Measurements from ENCODE around the gene NEK1.
A peak's percentile ranks its signal among the peaks of the same experiment; 100 is the strongest.
"Not testable (repeated sequence)": the region's sequence is repeated elsewhere in the genome, so short reads cannot be mapped to it uniquely, and the experiment has no call there.

The NEK1 gene

DNA sequence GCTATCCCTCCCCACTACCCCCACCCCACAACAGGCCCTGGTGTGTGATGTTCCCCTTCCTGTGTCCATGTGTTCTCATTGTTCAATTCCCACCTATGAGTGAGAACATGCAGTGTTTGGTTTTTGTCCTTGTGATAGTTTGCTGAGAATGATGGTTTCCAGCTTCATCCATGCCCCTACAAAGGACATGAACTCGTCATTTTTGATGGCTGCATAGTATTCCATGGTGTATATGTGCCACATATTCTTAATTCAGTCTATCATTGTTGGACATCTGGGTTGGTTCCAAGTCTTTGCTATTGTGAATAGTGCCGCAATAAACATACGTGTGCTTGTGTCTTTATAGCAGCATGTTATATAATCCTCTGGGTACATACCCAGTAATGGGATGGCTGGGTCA, 118.1 kb downstream of the NEK1 start:
- not testable (repeated sequence) for DNase-seq (ENCODE audit: low read depth)

DNA sequence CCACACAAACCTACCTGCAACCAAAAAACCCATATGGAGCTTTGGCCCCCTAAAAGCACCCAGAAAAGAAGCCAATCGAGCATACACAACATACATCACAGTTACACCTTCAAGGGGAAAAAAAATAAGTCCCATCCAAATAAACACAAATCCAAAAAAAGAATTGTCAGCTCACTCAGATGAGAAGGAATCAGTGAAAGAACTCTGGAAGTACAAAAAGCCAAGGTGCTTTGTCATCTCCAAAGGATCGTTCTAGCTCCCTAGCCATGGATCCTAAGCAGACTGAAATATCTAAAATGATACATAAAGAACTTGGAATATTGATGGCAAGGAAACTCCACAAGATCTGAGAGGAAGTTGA, 119.2 kb downstream of the NEK1 start:
- DNase-seq (ENCODE audit: low read depth), result no peak

DNA sequence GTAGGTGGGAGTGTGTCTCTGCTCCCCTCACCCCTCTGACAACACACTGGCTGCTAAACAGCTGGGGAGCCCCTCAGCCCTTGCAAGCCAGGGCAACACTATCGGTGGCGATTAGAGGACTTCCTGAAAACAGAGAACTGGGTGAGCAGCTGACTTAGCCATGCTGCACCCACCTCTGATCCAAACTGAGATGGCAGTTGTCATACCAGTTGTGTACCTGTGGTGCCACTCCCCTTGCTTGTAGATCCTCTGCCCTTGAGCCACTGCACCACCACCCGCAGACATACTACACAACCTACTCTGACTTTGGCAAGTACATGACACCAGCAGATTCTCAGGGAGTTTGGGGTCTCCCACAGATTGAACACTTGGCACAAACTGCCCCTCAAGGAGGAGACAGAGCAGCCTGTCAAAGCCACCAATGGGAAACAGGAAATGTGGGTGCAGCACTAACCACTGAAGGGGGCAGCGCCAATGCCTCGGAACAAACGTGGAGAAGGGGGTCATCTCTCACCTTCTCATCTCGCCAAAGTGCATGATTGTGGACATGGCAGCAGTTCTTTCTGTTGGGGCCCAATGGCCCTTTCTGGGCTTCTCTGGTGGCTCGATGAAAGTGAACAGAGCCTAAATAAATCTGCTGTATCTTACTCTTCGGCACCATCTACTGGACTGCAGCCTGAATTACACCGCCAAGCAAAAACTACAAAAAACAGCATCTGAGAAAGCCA, 119.8 kb downstream of the NEK1 start:
- no peak for DNase-seq (ENCODE audit: low read depth)

DNA sequence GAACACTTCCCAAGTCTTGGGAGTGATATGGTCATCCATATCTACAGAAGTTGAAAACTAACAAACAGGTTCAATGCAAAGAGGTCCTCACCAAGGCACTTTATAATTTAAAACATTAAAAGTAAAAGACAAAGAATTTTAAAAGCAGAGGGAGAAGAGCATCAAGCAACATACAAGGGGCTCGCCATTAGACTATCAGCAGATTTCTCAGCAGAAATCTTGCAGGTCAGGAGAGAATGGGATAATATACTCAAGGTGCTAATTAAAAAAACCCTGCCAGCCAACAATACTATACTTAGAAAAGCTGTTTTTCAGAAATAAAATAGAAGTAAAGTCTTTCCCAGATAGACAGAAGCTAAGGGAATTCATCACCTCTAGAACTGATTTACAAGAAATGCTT, 121.2 kb downstream of the NEK1 start:
- no peak for DNase-seq (ENCODE audit: low read depth)

DNA sequence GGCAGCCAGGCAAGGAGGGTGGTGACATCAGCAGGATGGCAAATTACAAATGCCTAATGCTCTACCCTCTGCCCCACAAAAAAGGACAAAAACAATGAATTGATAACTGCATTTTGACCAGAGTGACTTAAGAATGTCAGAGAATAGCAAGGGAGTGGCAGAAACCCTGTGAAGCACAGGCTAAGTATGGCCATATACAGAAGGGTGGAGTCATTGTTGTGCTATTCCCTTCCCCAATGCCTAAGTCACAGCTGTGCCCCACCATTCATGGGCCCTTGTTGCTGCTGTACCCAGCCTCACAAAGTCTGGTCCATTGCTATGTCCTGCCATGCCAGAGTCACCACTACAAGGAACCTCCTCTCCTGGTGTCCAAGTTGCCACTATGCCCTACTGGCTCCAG, 123.1 kb downstream of the NEK1 start:
- DNase-seq (ENCODE audit: low read depth), result no peak

DNA sequence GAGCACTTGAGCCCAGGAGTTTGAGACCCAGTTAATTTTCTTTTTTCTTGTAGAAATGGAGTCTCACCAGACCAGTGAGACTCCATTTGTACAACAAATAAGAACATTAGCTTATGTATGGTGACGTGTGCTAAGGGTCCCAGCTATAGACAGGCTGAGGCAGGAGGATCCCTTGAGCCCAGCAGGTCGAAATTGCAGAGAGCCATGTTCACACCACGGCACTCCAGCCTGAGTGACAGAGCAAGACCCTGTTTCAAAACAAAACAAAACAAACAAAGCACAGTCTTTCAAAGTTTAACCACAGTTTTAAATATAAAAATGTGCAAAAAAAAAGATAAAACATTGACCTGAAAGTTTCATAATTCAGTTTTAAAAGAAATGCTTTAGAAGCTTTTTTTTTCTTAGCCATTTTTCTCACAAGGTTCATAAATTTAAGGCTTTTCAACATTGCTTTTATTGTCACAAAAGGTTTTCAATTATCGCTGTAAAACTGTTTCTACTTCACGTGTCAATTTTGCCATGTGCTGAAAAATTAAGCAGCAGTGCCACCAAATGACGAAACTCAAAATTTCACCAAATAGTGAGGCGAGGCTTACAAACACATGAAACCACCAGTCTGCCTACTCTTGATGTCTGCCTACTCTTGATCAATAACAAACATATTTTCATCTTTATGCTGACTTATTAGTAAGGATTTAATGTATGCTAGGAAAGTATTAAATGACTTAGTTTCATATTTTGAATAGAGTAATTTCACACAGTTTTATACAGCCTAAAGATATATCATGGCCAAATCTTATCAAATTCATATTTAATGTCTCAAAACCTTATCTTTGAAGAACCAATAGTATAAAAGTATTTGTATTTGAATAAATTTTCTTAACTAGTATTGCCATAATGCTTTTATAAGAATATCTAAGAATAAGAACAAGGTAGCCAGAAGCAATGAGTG, 126.3 kb downstream of the NEK1 start:
- DNase-seq (ENCODE audit: low read depth), result peak; percentile 30

DNA sequence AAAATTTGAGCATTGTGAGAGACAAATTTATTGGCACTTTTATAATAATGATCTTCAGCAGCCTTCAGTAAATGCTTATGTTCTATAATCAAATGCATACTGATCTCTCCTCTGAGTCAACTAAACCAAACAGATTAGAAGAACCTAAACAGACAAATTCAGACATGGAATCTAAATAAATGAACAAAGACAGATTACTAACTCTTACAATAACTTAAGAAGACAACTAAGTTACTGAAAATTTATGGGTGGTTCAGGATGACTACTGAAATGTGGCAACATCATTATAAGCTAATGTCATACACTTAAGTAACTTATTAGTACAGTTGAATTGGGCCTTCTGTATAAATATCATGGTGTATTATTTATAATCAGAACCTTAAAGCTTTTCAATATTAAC, 127.3 kb downstream of the NEK1 start:
- no peak for DNase-seq (ENCODE audit: low read depth)

DNA sequence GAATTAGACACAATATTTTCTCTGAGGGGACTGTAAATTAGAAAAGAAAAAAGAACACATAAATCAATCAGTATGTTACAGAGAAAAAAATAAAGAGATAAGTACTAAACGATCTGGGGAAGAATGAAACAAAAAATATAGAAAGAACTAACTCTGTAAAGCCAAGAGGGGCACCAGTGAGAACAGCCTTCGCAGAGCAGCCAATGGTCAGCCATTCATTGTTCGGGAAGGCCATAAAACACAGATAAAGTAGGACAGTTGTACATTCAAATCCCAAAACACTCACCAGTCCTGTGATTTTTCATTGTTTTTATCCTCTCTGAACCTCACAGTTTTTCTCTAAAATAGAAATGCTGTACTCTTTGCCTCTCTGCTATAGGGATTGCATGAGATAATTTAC, 127.9 kb downstream of the NEK1 start:
- no peak for DNase-seq (ENCODE audit: low read depth)

DNA sequence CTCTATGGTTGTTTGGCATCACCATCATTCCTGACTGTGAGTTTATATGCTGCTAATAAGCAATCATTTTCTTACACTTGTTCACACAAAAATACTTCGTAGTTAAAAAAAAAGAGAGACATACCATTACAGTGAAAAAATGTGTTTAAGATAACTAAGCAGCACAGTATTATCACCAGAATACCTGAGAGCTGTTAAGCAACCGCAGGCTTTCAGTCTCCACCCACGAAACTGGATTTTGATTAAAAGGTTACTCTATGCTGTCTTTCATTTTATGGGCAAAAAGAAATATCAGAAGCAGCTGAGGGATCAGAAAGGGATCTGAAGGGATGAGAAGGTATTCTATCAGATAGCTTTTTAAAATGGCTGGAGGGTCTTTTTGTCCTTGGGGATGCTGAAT, 148.3 kb downstream of the NEK1 start:
- no peak for DNase-seq (ENCODE audit: low read depth)

DNA sequence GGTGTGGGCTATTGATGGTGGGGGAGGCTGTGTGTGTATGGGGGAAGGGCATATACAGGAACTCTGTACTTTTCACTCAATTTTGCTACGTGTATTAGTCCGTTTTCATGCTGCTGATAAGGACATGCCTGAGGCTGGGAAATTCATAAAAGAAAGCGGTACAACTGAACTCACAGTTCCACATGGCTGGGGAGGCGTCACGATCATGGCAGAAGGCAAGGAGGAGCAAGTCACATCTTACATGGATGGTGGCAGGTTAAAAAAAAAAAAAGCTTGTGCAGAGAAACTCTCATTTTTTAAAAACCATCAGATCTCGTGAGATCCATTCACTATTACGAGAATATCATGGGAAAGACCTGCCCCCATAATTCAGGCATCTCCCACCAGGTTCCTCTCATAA, 152.3 kb downstream of the NEK1 start:
- no peak for DNase-seq (ENCODE audit: low read depth)

DNA sequence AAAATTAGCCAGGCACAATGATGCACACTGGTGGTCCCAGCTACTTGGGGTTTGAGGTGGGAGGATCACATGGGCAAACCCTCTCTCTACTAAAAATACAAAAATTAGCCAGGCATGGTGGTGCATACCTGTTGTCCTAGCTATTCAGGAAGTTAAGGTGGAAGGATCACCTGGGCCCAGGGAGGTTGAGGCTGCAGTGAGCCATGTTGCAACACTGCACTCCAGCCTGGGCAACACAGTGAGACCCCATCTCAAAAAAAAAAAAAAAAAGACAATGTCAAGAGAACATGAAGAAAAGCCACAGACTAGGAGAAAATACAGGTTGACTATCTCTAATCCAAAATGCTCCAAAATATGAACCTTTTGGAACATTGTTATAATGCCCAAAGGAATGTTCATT, 153.8 kb downstream of the NEK1 start:
- DNase-seq (ENCODE audit: low read depth), result no peak

DNA sequence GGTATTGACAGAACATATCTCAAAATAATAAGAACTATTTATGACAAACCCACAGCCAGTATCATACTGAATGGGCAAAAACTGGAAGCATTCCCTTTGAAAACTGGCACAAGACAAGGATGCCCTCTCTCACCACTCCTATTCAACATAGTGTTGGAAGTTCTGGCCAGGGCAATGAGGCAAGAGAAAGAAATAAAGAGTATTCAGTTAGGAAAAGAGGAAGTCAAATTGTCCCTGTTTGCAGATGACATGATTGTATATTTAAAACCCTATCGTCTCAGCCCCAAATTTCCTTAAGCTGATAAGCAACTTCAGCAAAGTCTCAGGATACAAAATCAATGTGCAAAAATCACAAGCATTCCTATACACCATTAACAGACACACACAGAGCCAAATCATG, 159.7 kb downstream of the NEK1 start:
- DNase-seq (ENCODE audit: low read depth), result not testable (repeated sequence)

DNA sequence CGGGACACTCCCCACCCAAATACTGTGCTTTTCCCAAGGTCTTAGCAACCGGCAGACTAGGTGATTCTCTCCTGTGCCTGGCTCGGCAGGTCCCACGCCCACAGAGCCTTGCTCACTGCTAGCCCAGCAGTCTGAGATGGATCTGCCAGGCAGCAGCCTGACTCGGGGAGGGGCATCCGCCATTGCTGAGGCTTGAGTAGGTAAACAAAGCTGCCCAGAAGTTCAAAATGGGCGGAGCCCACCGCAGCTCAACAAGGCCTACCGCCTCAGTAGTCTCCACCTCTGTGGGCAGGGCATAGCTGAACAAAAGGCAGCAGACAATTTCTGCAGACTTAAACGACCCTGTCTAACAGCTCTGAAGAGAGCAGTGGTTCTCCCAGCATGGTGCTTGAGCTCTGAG, 163.4 kb downstream of the NEK1 start:
- not testable (repeated sequence) for DNase-seq (ENCODE audit: low read depth)

DNA sequence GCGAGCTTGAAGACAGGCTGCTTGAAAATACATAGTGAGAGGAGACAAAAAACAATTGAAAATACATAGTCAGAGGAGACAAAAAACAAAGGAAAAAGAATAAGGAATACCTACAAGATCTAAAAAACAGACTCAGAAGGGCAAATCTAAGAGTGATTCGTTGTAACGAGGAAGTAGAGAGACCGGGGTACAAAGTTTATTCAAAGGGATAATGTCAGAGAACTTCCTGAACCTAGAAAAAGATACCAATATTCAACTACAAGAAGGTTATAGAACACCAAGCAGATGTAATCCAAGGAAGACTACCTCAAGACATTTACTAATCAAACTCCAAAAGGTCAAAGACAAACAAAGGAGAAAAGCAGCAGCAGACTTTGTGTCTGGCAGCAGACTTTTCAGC, 165.6 kb downstream of the NEK1 start:
- DNase-seq (ENCODE audit: low read depth), result no peak

DNA sequence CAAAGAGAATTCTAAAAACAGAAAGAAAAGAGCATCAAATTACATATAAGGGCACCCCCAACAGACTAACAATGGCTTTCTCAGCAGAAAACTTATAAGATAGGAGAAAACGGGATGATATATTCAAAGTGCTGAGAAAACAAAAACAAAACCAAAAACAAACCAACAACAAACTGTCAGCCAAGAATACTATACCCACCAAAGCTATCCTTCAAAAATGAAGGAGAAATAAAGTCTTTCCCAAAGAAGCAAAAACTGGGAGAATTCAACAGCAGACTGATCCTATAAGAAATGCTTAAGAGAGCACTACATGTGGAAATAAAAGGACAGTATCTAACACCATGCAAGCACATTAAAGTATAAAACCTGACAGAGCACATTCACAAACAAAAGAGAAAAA, 168.6 kb downstream of the NEK1 start:
- no peak for DNase-seq (ENCODE audit: low read depth)

DNA sequence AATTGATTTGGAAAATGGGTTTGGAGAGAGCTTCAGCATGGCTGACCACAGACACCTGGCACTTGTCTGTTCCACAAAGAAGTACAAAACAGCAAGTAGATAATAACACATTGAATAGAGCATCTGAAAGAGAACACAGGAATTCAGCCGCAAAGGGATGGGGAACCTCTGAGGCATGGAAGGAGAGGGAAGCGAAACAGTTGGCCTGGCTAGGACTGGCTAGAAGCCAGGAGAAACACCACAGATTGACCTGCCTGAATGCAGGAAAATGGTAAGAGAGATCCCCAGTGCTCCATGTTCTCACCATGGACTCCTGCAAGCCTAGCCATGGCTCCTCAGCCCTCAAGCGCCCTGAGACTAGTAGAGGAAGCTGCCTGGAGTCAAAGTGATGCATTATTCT, 171.9 kb downstream of the NEK1 start:
- no peak for DNase-seq (ENCODE audit: low read depth)

DNA sequence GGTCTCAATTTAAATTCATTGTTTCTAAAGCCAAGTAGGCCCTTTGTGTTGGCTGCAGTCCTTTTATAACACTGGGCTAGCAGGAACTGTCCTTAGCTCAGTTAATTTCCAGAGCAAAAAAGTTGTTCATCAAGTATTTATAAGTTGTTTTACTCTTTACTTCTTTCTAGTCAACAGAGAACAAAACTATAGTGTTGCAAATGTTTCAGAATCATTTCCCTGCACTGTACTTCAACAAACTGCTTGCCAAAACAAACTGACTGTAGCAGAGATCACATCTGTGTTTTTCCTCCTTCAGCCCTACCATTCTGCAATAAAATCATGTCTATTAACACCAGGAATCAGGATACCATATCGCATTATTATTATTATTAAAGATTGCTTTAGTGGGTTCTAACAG, 173.1 kb downstream of the NEK1 start:
- no peak for DNase-seq (ENCODE audit: low read depth)

DNA sequence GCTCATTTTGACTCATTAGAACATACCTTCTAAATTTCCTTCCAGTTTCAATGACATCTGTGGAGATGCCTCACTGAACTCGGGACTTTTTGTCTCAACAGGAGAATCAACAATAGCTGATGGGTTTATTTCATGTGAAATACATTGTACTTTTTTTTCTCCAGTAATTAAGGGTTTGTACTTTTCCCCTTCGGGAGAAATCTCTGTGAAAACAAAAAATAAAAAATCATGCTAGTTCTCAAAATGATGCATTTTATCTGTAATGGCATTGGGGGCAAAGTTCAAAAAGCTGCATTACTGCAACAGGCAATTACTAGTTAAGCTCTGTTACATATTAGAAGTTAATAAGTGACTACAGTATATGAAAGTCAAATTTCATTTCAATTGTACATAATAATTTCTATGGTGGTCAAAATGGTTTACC, 174.3 kb downstream of the NEK1 start:
- DNase-seq (ENCODE audit: low read depth), result no peak

DNA sequence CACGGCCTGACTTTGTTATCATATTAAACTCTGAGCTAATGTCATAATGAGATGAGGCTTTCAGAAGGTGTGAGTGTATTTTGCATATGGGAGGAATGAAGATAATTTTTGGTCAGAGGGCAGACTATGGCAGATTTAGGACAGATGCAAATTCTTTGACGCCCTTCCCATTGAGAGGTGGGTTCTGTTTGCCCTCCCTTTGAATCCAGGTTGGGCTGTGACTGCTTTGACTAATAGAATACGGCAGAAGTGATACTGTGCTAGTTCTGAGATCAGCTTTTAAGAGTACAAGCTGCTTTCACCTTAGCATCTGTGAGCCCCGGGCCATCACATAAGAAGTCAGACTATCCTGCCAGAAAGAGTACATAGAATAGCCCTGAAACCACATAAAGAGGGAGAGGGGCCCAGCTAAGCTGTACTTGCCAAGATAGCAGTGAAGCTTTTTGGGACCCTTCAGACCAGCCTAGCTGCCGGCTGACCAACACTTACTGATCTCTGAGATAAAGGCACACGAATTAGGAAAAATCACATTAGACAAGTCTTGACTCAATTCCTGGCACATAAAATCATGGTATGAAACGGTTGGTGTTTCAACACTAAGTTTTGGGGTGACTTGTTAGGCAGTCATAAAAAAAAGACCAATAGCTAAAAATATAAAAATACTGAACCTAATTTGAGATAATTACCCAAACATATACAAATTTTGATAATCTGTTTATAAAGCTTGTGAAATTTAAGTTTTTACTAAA, 174.9 kb downstream of the NEK1 start:
- DNase-seq (ENCODE audit: low read depth), result no peak

DNA sequence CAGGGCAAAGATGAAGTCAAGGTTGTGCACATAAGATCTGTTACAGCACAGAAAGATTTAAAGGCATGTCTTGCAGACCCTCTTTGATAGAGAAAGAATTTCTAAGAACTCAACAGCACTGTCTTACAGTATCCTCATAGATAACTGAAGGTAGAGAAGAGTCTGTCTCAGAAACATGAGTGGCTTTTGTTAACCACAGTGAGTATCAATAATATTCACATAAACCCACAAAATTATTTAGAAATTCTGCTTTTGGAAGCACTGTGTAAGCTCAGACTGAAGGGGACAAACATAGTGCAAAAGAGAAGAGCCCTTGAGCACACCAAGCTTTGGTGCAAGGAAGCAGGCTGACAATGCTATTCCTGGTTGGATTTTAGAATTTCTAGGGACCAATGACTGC, 175.6 kb downstream of the NEK1 start:
- no peak for DNase-seq (ENCODE audit: low read depth)

DNA sequence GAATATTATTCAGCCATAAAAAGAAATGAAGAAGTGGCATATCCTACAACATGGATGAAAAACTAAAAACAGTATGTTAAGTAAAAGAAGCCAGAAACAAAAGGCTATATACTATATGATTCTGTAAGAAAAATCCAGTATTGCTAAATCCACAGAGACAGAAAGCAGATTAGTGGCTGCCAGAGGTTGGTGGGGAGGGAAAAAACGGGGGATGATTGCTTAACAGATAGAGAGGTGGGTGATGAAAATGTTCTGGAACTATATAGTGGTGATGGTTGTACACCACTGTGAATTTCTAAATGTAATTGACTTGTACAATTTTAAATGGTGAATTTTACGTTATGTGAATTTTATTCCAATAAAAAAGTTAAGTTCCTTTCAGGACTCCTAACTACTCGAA, 184.0 kb downstream of the NEK1 start:
- DNase-seq (ENCODE audit: low read depth), result no peak

DNA sequence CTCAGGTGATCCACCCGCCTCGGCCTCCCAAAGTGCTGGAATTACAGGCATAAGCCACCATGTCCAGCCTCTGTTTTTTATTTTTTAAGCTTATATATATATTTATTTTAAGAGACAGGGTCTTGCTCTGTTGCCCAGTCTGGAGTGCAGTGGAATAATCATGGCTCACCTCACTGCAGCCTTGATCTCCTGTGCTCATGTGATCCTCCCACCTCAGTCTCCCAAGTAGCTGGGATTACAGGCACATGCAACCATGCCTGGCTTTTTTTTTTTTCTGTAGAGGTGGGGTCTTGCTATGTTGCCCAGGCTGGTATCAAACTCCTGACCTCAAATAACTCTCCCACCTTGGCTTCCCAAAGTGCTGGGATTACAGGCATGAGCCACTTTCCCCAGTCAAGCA, 184.7 kb downstream of the NEK1 start:
- not testable (repeated sequence) for DNase-seq (ENCODE audit: low read depth)

DNA sequence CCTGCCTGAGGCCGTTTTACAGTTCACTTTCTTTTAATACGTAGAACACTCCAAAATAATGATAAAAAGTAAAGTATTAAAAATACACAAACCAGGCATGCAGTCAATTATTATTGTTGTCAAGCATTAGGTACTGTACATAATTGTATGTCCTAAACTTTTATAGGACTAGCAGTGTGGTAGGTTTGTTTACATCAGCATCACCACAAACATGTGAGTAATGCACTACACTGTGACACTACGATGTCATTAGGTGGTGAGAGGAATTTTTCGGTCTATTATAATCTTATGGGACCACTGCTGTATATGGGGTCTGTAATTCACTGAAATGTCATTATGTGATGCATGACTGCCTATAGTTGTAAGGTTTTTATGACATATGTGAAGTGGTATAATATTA, 192.1 kb downstream of the NEK1 start:
- DNase-seq (ENCODE audit: low read depth), result no peak
